HG03097 (cell line): ENCODE measurements around the gene SLC35E4.

ENCODE experiments used
- ATAC-seq: cut with Tn5 transposase; IDR thresholded peaks from one replicate; pipeline ENCODE4 v1.9.1; 2021; ENCODE audit not compliant: unreplicated experiment, low FRiP score

Gene SLC35E4

DNA sequence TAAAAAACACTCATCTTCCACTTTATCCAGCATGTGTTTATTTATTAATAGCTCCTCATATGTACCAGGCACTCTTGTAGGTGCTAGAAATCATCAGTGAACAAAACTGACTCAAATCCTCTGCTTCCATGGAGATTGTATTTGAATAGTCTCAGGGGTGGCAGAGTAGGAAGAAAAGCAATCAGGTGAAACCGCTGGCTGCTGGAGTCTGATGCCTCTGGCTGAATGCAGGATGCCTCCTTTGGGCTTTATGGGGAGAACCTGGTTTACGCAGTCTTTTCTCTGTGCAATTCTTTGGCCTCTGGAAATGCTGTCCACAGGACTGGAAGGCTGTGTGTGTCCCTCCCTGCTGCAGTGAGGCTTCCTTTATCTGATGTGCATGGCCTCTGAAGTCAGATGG, 46.2 kb downstream of the SLC35E4 start:
- no peak for ATAC-seq

DNA sequence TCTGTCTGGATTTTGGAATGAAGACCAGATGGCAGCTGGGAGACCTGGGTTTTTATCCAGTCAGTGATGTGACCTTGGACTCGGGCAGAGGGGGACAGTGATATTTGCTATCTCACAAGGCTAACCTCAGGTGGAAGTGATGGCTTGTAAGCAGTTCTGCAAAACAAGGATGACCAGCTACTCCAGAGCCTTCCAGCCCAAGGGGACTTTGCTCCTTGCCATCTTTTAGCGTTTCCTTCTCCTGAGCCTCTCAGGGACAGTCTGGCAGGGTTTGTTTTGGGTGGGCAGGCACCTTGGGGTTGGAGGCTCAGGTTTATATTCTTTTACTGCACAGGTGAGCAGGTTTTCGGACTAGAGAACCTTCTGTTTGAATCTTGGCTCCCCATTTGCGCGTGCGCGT, 49.6 kb downstream of the SLC35E4 start:
- no peak for ATAC-seq

GRCh38 chr22:30687358-30687757, 51.8 kb downstream of the SLC35E4 start:
- no peak for ATAC-seq

GRCh38 chr22:30689622-30690021, 54.0 kb downstream of the SLC35E4 start:
- ATAC-seq: no peak

- ATAC-seq: no peak
Measured at GRCh38 chr22:30691204-30691603, 55.6 kb downstream of the SLC35E4 start.

GRCh38 chr22:30694171-30694639, 58.6 kb downstream of the SLC35E4 start:
- ATAC-seq: no peak

DNA sequence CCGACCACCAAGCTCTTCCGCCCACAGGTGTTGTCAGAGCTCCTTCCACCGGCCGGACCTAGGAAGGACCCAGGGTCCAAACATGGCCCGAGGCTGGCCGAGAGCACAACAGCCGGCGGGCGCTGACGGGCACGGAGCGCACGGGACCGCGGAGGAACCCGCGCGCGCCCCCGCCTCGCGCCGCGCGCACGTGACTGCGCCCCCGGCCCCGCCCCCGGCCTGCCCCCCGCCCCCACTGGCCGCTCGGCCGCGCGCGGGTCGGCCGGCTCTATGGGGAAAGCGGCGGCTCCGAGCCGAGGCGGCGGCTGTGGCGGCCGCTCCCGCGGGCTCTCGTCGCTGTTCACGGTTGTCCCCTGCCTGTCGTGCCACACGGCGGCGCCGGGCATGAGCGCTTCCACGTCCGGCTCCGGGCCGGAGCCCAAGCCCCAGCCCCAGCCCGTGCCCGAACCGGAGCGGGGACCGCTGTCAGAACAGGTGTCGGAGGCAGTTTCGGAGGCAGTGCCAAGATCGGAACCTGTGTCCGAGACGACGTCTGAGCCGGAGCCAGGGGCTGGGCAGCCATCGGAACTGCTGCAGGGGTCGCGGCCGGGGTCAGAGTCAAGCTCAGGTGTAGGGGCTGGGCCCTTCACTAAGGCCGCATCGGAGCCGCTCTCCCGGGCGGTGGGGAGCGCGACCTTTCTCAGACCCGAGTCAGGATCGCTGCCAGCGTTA, 59.2 kb downstream of the SLC35E4 start, which contains the start of gene OSBP2:
Gene OSBP2, plus strand, starts transcription at position 235 of the 711 bp plus-strand sequence. Its CDS starts 36 bp downstream, at position 271.
- ATAC-seq: no peak

DNA sequence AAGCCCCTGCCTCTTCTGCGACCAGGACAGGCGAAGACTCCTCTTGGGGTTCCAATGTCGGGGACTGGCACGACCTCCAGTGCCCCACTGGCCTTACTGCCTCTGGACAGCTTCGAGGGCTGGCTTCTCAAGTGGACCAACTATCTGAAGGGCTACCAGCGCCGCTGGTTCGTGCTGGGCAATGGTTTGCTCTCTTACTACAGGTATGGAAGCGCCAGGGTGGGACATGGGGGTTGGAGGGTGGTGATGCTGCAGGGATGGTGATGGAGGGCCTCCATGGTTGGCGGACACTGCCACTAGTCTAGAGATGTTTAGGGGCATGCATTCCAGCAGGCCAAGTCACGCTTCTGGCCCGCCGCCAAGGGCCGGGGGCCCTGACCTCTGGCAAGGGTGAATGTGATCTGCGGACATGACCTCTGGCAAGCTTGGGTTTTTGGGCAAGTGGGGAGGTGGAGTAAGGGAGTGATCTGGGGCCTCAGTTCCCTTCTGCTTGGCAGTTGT, 59.8 kb downstream of the SLC35E4 start:
- ATAC-seq: no peak

- ATAC-seq: no peak
Measured at GRCh38 chr22:30695871-30696655, 60.5 kb downstream of the SLC35E4 start.
